Panc1 (cell line): ENCODE measurements around the gene REV1. TPM values are rescaled to one million over a fixed set of nuclear protein-coding genes. Genes with fewer than 3 reads are reported as not detected.

Experiments
- ATAC-seq: fragments of 200-7000 bp; cut with Tn5 transposase; 2 replicates; pipeline ENCODE4 v1.9.1; 2020; ENCODE audit warnings: mild to moderate bottlenecking, moderate library complexity
- BruUV-seq: library from RNA; stranded (reverse); fragments of 400-500 nt; replicated peaks from 2 replicates; lab custom pipeline; 2021; lab: Mats Ljungman, UMichigan
- CTCF ChIA-PET: fragments of 300-600 bp; sonication (Branson Sonifier 250); formaldehyde crosslinking; loops from one replicate; lab custom pipeline; 2022; ENCODE audit warnings: antibody characterized with exemption; lab: Charles Lee
- POLR2A ChIA-PET: fragments of 300-600 bp; sonication (Branson Sonifier 250); formaldehyde crosslinking; loops from one replicate; lab custom pipeline; 2022; ENCODE audit warnings: antibody characterized with exemption; lab: Charles Lee
- DNase-seq: peaks from one replicate; pipeline ENCODE4 v3.0.0-alpha.2; 2010; ENCODE audit warnings: low read depth, low spot score
- H3K27ac ChIP-seq: 2 replicates; pipeline ENCODE4 v1.5.1; 2011; ENCODE audit warnings: mild to moderate bottlenecking, low read length, inconsistent platforms
- H3K27me3 ChIP-seq: fragments of 200-500 bp; sonication (Bioruptor generic); 2 replicates; pipeline ENCODE4 v1.6.0; 2014; ENCODE audit warnings: low read length, inconsistent platforms; ENCODE audit not compliant: control insufficient read depth, insufficient read depth
- H3K36me3 ChIP-seq: fragments of 200-500 bp; sonication (Bioruptor generic); 2 replicates; pipeline ENCODE4 v1.5.1; 2014; ENCODE audit warnings: inconsistent platforms, mild to moderate bottlenecking, low read length, moderate library complexity; ENCODE audit not compliant: control insufficient read depth, insufficient read depth
- H3K4me1 ChIP-seq: 2 replicates; pipeline ENCODE4 v1.5.1; 2011; ENCODE audit warnings: inconsistent platforms, mild to moderate bottlenecking, low read length, moderate library complexity; ENCODE audit not compliant: control insufficient read depth, insufficient read depth
- H3K4me3 ChIP-seq, 2 experiments: 2 replicates each; pipeline ENCODE4 v1.5.1; 2011 to 2012; ENCODE audit warnings: low read depth in 2 of 2, low read length in 2 of 2, mild to moderate bottlenecking in 2 of 2, inconsistent platforms in 1 of 2, moderate library complexity in 1 of 2
- H3K9me3 ChIP-seq: fragments of 200-500 bp; sonication (Bioruptor generic); 2 replicates; pipeline ENCODE4 v1.5.1; 2014; ENCODE audit warnings: low read depth, mild to moderate bottlenecking, inconsistent platforms, low read length, moderate library complexity; ENCODE audit not compliant: control insufficient read depth, insufficient read depth
- POLR2AphosphoS5 ChIP-seq: IDR thresholded peaks from 2 replicates; pipeline ENCODE4 v1.6.1; 2012; ENCODE audit warnings: mild to moderate bottlenecking, low read depth, low read length, moderate library complexity
- SIN3A ChIP-seq: IDR thresholded peaks from 2 replicates; pipeline ENCODE4 v1.6.1; 2012; ENCODE audit warnings: low read depth, mild to moderate bottlenecking, low read length, moderate library complexity, borderline replicate concordance; ENCODE audit not compliant: insufficient read depth
- TCF7L2 ChIP-seq: IDR thresholded peaks from 2 replicates; pipeline ENCODE4 v1.6.1; 2011; ENCODE audit warnings: mild to moderate bottlenecking, low read depth, low read length, inconsistent platforms
- in situ Hi-C: cut with HindIII; loops from 2 replicates; pipeline ENCODE4 v1.10.0; 2016; ENCODE audit warnings: low sequenced_read_pairs, low pct_unique_long_range_greater_than_20kb
- intact Hi-C: fragments of 100-400 bp; cut with micrococcal nuclease; formaldehyde crosslinking; loops from one replicate; pipeline ENCODE4 v1.10.0; 2022; ENCODE audit not compliant: unreplicated experiment
- total RNA-seq: library from RNA; stranded (reverse); gene quantifications from one replicate; pipeline ENCODE4 v1.2.1, GENCODE V29; 2021; ENCODE audit not compliant: unreplicated experiment
- TF ChIP-seq, protein P1 (sequence below): fragments of 450-650 bp; IDR thresholded peaks from 2 replicates; pipeline ENCODE4 v1.5.1; 2017; ENCODE audit warnings: mild to moderate bottlenecking
- TF ChIP-seq, protein P2 (sequence below), 2 experiments: IDR thresholded peaks; 2 replicates each; pipeline ENCODE4 v1.6.1; 2011 to 2012; ENCODE audit warnings: low read depth in 2 of 2, control low read depth in 1 of 2, low read length in 1 of 2, mild to moderate bottlenecking in 1 of 2, moderate library complexity in 1 of 2; ENCODE audit not compliant: insufficient read depth in 1 of 2

The REV1 gene
- total RNA-seq, 1 experiment from 2014 or later, result 35.0 TPM

DNA sequence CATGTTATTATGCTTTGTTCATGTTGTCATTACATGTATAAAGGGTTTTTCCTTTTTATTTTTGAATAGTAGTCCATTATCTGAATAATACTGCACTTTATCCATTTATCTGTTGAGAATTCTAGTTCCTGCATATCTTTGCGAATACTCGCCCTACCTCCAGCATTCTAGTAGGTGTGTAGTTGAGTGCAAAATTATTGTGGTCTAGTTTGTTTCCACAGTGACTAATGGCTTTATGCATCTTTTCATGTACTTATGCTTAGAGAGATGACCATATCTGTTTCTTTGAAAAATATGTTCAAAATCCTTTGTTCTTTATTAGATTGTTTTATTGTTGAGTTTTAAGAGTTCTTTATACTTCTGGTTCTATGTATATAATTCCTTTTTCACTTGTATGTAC lies 103.8 kb downstream of the REV1 start:
- in situ Hi-C loops (no loop called here), intact Hi-C loops (no loop called here)
- BruUV-seq, result no TSS peak
- Histone ChIP-seq H3K9me3 (no peaks in the 10 kb centered on the region), H3K4me3 (no peak overlapping the region), H3K27ac (no peak overlapping the region), H3K36me3 (peaks cover 13% of the 10 kb centered on the region), H3K4me1 (no peaks in the 10 kb centered on the region), H3K27me3 (no peaks in the 10 kb centered on the region)
- no peak for ATAC-seq
- POLR2A ChIA-PET, result interaction anchor here (0.7 kb wide), 1 partner anchor 892 kb away, joined by 11 read pairs; no protein-coding TSS in a partner anchor
- CTCF ChIA-PET, result no interaction called here
- no peak for TF ChIP-seq POLR2AphosphoS5
- DNase-seq, result no peak

DNA sequence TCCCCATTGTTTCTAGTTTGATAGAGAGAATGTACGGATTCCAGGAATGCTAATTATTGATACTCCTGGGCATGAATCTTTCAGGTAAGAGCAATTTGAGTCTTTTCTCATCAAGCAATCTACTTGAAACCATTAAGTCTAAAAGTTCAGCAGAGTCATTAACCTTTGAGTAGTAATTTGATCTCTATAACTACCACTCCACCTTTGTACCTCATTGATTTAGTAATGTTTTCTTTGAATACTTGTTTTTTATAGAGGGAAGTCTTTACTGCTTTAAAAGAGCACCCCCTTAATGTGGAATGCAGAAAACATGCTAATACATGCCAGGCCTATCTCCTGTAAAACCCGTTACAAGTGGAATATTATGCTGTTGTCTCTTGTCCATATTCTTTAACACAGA lies 107.7 kb downstream of the REV1 start:
- CTCF ChIA-PET, result no interaction called here
- no TSS peak for BruUV-seq
- no peak for TF ChIP-seq POLR2AphosphoS5
- no peak for TF ChIP-seq SIN3A
- TF ChIP-seq, protein P1, sequence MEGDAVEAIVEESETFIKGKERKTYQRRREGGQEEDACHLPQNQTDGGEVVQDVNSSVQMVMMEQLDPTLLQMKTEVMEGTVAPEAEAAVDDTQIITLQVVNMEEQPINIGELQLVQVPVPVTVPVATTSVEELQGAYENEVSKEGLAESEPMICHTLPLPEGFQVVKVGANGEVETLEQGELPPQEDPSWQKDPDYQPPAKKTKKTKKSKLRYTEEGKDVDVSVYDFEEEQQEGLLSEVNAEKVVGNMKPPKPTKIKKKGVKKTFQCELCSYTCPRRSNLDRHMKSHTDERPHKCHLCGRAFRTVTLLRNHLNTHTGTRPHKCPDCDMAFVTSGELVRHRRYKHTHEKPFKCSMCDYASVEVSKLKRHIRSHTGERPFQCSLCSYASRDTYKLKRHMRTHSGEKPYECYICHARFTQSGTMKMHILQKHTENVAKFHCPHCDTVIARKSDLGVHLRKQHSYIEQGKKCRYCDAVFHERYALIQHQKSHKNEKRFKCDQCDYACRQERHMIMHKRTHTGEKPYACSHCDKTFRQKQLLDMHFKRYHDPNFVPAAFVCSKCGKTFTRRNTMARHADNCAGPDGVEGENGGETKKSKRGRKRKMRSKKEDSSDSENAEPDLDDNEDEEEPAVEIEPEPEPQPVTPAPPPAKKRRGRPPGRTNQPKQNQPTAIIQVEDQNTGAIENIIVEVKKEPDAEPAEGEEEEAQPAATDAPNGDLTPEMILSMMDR, result no peak
- no peak for TF ChIP-seq TCF7L2
- TF ChIP-seq, protein P2, sequence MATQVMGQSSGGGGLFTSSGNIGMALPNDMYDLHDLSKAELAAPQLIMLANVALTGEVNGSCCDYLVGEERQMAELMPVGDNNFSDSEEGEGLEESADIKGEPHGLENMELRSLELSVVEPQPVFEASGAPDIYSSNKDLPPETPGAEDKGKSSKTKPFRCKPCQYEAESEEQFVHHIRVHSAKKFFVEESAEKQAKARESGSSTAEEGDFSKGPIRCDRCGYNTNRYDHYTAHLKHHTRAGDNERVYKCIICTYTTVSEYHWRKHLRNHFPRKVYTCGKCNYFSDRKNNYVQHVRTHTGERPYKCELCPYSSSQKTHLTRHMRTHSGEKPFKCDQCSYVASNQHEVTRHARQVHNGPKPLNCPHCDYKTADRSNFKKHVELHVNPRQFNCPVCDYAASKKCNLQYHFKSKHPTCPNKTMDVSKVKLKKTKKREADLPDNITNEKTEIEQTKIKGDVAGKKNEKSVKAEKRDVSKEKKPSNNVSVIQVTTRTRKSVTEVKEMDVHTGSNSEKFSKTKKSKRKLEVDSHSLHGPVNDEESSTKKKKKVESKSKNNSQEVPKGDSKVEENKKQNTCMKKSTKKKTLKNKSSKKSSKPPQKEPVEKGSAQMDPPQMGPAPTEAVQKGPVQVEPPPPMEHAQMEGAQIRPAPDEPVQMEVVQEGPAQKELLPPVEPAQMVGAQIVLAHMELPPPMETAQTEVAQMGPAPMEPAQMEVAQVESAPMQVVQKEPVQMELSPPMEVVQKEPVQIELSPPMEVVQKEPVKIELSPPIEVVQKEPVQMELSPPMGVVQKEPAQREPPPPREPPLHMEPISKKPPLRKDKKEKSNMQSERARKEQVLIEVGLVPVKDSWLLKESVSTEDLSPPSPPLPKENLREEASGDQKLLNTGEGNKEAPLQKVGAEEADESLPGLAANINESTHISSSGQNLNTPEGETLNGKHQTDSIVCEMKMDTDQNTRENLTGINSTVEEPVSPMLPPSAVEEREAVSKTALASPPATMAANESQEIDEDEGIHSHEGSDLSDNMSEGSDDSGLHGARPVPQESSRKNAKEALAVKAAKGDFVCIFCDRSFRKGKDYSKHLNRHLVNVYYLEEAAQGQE (IDR thresholded peaks at IDR 0.05; ENCODE audit: insufficient read depth in 1 of 2, low read depth in 2 of 2, low read length in 1 of 2), result no peak
- H3K36me3 ChIP-seq, result peaks cover 38% of the 10 kb centered on the region
- intact Hi-C loops (no loop called here), in situ Hi-C loops (no loop called here)
- ATAC-seq (no peak), DNase-seq (no peak)
- no peak overlapping the region for H3K27ac ChIP-seq
- no peaks in the 10 kb centered on the region for H3K4me1 ChIP-seq
- no peaks in the 10 kb centered on the region for H3K27me3 ChIP-seq
- POLR2A ChIA-PET, result no interaction called here
- H3K4me3 ChIP-seq, result no peak overlapping the region
- no peaks in the 10 kb centered on the region for H3K9me3 ChIP-seq

DNA sequence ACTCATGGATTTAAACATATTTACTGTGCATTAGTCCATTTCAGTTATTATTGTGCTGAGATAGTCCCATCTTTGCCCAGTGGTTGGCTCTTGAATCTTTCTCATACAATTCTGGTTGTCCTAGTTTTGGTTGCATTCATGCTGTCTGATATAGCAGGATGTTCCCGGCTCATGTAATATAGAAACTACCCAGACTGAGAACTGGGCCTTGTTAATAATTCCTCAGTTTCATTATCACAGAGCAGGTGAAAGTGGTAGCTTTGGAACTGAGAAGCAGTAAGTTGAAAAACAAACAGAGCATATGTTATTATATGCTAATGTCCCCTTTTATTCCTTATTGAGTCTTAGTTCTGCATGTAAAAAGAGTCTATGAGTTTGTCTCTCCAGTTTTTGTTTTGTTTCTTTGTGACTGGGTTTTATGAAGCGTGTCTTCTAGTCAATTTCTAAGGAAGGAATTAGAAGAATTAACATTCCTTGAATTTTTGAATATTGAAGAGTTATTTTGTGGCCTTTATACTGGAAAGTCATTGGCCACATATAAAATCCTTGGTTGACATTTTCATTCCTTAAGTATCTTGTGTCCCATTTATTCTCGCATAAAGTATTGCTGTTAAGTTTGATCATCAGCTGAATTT lies 109.3 kb downstream of the REV1 start:
- in situ Hi-C loops, result no loop called here
- CTCF ChIA-PET, result no interaction called here
- no peak for ATAC-seq

More for the DNA sequence above, 109.3 kb downstream of the REV1 start:
- H3K9me3 ChIP-seq, result no peaks in the 10 kb centered on the region
- H3K4me1 ChIP-seq, result no peaks in the 10 kb centered on the region
- TF ChIP-seq, protein P2 (IDR thresholded peaks at IDR 0.05; ENCODE audit: insufficient read depth in 1 of 2, low read depth in 2 of 2, low read length in 1 of 2), result no peak
- no peak overlapping the region for H3K4me3 ChIP-seq
- POLR2A ChIA-PET, result no interaction called here
- BruUV-seq, result no TSS peak
- peaks cover 42% of the 10 kb centered on the region for H3K36me3 ChIP-seq
- no peak overlapping the region for H3K27ac ChIP-seq
- intact Hi-C loops, result no loop called here
- no peak for DNase-seq
- H3K27me3 ChIP-seq, result no peaks in the 10 kb centered on the region
